Fibroblast of villous mesenchyme (primary cell): Measurements from ENCODE around the gene ARMC6. TPM values are rescaled to one million over a fixed set of nuclear protein-coding genes. Genes with fewer than 3 reads are reported as not detected.
A peak's percentile ranks its signal among the peaks of the same experiment; 100 is the strongest.

Experiments used
- DNase-seq: peaks from one replicate; pipeline ENCODE4 v3.0.0-alpha.2; 2010; ENCODE audit warnings: low read depth
- H3K4me3 ChIP-seq: 2 replicates; pipeline ENCODE4 v1.5.1; 2011; ENCODE audit warnings: low read depth, mild to moderate bottlenecking, low read length
- total RNA-seq: library from RNA; depleted of rRNA; stranded (reverse); fragments of >200 nt; gene quantifications from 2 replicates; pipeline ENCODE4 v1.2.3, GENCODE V29; 2012
- TF ChIP-seq, protein P1 (sequence below): IDR thresholded peaks from 2 replicates; pipeline ENCODE4 v1.5.1; 2012; ENCODE audit warnings: low read depth, mild to moderate bottlenecking, low read length; ENCODE audit not compliant: insufficient read depth

ARMC6 gene
- total RNA-seq, 1 donor, result 37.1 TPM

DNA sequence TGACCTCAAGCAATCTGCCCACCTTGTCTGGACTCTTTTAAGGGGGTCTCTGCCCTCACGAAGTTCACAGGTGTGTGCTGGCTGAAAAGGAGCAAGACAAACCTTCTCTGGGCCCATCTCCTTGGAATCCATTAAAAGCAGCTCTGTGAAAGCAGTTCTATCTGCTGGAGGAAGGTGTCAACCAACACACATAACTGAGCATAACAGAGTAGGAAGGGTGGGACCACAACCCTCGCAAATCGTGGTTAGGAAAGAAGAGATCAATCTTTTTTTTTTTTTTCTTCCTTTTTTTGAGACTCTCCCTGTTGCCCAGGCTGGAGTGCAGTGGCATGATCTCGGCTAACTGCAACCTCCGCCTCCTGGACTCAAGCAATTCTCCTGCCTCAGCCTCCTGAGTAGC, 1.5 kb upstream of the ARMC6 start:
- TF ChIP-seq, protein P1, sequence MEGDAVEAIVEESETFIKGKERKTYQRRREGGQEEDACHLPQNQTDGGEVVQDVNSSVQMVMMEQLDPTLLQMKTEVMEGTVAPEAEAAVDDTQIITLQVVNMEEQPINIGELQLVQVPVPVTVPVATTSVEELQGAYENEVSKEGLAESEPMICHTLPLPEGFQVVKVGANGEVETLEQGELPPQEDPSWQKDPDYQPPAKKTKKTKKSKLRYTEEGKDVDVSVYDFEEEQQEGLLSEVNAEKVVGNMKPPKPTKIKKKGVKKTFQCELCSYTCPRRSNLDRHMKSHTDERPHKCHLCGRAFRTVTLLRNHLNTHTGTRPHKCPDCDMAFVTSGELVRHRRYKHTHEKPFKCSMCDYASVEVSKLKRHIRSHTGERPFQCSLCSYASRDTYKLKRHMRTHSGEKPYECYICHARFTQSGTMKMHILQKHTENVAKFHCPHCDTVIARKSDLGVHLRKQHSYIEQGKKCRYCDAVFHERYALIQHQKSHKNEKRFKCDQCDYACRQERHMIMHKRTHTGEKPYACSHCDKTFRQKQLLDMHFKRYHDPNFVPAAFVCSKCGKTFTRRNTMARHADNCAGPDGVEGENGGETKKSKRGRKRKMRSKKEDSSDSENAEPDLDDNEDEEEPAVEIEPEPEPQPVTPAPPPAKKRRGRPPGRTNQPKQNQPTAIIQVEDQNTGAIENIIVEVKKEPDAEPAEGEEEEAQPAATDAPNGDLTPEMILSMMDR, result no peak
- no peak for DNase-seq
- H3K4me3 ChIP-seq, result peak overlapping the region; percentile 89

DNA sequence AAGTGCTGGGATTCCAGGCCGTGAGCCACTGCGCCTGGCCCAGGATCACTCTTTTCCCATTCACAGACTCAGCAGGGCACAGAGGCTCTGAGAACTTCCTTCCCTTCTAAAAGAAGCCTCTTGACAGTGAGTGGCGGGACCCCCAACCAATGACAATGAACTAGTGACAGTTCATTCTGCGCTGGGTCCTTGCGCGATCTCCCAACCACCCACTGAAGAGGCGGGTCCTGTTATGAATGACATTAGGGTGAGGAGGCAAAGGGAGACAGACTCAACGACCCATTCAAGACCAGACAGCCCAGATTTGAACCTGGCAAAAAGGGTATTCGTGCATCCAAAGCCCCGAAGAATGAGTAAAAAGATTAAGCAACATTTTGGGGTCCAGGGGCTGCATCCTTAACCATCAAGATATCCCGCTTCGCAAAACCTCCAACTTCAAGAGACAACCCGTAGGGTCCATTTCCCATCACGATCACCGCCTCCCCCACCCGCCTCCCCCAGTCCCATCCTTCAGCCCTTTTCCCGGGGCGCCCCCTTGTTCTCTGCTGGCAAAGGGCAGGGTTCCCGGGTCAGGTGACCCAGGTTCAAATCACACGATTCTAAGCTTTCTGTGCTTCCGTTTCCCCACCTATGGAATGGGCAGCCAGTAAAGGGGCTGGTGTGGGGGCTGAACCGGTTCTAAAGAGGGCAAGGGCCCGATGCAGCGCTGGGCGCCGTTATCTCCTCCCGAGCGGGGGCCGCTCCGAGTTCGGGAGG, 805 bp upstream of the ARMC6 start:
- peak; percentile 95 for DNase-seq
- TF ChIP-seq, protein P1, result no peak
- peak overlapping the region; percentile 89 for H3K4me3 ChIP-seq

DNA sequence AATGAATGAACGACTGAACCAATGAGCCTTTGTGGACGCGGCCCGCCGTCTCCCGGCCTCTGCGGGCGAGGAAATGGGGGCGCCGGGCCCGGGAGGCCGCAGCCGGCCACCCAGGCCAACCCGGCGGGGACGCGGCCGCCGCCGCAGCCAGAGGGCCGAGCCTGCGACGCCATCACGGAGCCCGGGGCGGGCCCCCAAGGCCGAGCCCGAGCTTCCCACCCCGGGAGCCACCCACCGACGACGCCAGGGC, 302 bp upstream of the ARMC6 start:
- H3K4me3 ChIP-seq, result peak overlapping the region; percentile 89
- DNase-seq, result no peak
- TF ChIP-seq, protein P1, result no peak

DNA sequence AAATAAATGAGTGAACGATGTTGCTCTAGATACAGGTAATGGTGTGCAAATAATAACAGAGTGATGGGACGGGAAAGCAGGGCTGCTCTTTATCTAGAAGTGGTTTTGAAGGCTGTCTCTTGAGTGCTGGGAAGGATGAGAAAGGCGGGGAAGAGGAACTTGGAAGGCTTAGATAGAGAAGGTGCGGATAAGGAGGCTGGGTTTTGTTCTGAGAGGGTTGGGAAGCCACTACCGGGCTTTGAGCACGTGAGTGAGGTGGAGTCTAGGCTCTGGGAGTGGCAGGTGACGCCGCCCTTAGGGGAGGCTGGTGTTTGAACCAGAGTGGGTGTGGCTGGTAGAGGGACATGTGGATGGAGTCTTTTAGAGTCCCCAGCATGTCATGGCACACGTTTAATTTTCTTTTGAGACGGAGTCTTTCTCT, 811 bp downstream of the ARMC6 start:
- peak; percentile 59 for DNase-seq
- TF ChIP-seq, protein P1, result no peak
- peak overlapping the region; percentile 89 for H3K4me3 ChIP-seq

DNA sequence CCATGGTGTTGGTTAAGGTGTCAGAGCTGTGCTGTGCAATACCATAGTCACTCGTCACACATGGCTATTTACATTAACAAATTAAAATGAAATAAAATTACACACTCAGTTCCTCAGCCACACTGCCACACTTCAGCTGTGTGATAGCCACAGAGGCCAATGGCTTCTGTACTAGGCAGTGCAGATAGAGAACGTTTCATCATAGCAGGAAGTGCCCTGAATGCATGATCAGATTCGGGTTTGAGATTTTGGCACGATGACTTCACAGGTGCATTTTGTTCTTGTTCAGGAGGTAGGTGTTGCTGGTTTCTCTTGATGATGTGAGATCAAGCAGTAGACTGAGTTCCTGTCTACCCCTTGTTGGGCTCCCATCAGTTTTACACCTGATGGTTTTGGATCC, 6.5 kb downstream of the ARMC6 start:
- TF ChIP-seq, protein P1, result no peak
- no peak for DNase-seq
- no peak overlapping the region for H3K4me3 ChIP-seq

DNA sequence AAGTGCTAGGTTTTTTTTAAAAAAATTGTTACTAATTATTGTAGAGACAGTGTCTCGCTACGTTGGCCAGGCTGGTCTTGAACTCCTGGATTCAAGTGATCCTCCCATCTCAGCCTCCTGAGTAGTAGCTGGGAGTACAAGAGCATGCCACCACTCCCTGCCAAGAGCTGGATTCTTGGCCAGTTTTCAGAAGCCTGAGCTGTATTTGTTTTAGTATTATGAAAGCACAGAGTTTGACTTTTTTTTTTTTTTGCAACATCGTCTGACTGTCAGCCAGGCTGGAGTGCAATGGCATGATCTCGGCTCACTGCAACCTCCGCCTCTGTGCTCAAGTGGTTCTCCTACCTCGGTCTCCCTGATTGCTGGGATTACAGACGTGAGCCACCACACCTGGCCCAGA, 7.0 kb downstream of the ARMC6 start:
- no peak overlapping the region for H3K4me3 ChIP-seq
- DNase-seq, result peak; percentile 73
- TF ChIP-seq, protein P1, result no peak

DNA sequence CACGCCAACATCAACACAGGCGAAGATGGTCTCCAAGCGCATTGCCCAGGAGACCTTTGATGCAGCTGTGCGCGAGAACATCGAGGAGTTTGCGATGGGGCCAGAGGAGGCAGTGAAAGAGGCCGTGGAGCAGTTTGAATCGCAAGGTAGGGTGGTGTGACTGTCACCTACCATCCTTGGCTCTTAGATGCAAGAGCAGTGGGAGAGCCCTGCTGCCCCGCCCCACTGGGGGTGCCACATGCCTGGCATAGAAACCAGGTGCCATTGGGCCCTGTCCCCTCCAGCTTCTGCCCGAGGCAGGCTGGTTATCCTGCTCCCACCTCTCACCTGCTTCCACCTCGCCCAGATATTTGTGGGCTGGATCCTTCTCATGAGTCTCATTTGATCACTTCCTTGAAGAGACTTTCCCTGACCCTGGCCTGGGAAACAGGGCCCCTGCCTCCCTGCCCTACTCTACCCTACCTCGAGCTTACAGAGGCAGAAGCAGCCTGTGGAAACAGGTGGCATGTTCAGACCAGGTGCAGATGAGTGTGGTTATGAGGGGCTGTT, 9.4 kb downstream of the ARMC6 start:
- no peak overlapping the region for H3K4me3 ChIP-seq
- DNase-seq, result no peak
- TF ChIP-seq, protein P1, result no peak
